Fibroblast of lung (primary cell): ENCODE data around the gene OXGR1. TPM values are rescaled to one million over a fixed set of nuclear protein-coding genes. Genes with fewer than 3 reads are reported as not detected.

Experiments used
- DNase-seq, 2 donors: peaks; one replicate each; pipeline versions ENCODE4 v3.0.0 to v3.0.0-alpha.2; 2010; ENCODE audit warnings: low read depth in 2 of 2
- H2AFZ ChIP-seq: 2 replicates; pipeline ENCODE4 v1.5.1; 2012; ENCODE audit warnings: low read length, control low read depth, inconsistent platforms
- H3K27ac ChIP-seq: 2 replicates; pipeline ENCODE4 v1.5.1; 2011; ENCODE audit warnings: low read length, control low read depth; ENCODE audit not compliant: insufficient read depth
- H3K27me3 ChIP-seq: 2 replicates; pipeline ENCODE4 v1.5.1; 2011; ENCODE audit warnings: mild to moderate bottlenecking, low read length; ENCODE audit not compliant: control insufficient read depth, insufficient read depth
- H3K36me3 ChIP-seq: 2 replicates; pipeline ENCODE4 v1.5.1; 2011; ENCODE audit warnings: low read length; ENCODE audit not compliant: control insufficient read depth, insufficient read depth
- H3K4me1 ChIP-seq: 2 replicates; pipeline ENCODE4 v1.5.1; 2011; ENCODE audit warnings: low read length; ENCODE audit not compliant: control insufficient read depth, insufficient read depth; ENCODE audit errors: extremely low read depth
- H3K4me2 ChIP-seq: 2 replicates; pipeline ENCODE4 v1.5.1; 2011; ENCODE audit warnings: low read length, control low read depth; ENCODE audit not compliant: insufficient read depth; ENCODE audit errors: extremely low read depth
- H3K4me3 ChIP-seq, 4 experiments: fragments of 200-600 bp in 1 of 4; sonication (generic) in 1 of 4; replicated peaks in 1 of 4; 2 replicates each; pipeline ENCODE4 v1.5.1; 2011 to 2016; ENCODE audit warnings: low read length in 4 of 4, low read depth in 3 of 4, mild to moderate bottlenecking in 3 of 4, control low read depth in 2 of 4, inconsistent platforms in 1 of 4, mixed read lengths in 1 of 4; ENCODE audit not compliant: insufficient read depth in 1 of 4; ENCODE audit errors: control extremely low read depth in 1 of 4
- H3K79me2 ChIP-seq: 2 replicates; pipeline ENCODE4 v1.5.1; 2012; ENCODE audit warnings: mild to moderate bottlenecking, low read length, inconsistent platforms; ENCODE audit not compliant: control insufficient read depth, insufficient read depth
- H3K9ac ChIP-seq: 2 replicates; pipeline ENCODE4 v1.5.1; 2011; ENCODE audit warnings: mild to moderate bottlenecking, low read length, control low read depth; ENCODE audit not compliant: insufficient read depth
- H3K9me3 ChIP-seq: 2 replicates; pipeline ENCODE4 v1.5.1; 2012; ENCODE audit warnings: low read depth, low read length; ENCODE audit not compliant: control insufficient read depth, insufficient read depth
- H4K20me1 ChIP-seq: 2 replicates; pipeline ENCODE4 v1.5.1; 2011; ENCODE audit warnings: low read length; ENCODE audit not compliant: control insufficient read depth, insufficient read depth; ENCODE audit errors: extremely low read depth
- CTCF ChIP-seq, 2 donors: IDR thresholded peaks in 1 of 2; conservative IDR thresholded peaks in 1 of 2; 1 replicate in 1 of 2; 2 replicates in 1 of 2; pipeline ENCODE4 v1.5.1; 2011 to 2012; ENCODE audit warnings: low read length in 2 of 2, control low read depth in 1 of 2, inconsistent platforms in 1 of 2, low read depth in 1 of 2, mild to moderate bottlenecking in 1 of 2
- EZH2 ChIP-seq: IDR thresholded peaks from 2 replicates; pipeline ENCODE4 v1.5.1; 2012; ENCODE audit warnings: low read length, control low read depth, mild to moderate bottlenecking; ENCODE audit errors: missing control alignments
- polyA plus RNA-seq, 2 donors: library from polyadenylated mRNA; depleted of rRNA in 1 of 2; stranded (reverse) in 1 of 2; unstranded in 1 of 2; fragments of >200 nt; gene quantifications; 2 replicates each; pipeline ENCODE4 v1.2.1, GENCODE V29; 2011 to 2012; ENCODE audit warnings: missing spikeins in 1 of 2
- total RNA-seq: library from RNA; depleted of rRNA; stranded (reverse); fragments of >200 nt; gene quantifications from 2 replicates; pipeline ENCODE4 v1.2.1, GENCODE V29; 2014

Gene OXGR1
- total and polyA plus RNA-seq, 2 donors (not counting 1 experiment from before 2014, with no cell fraction given) = not detected

- TF ChIP-seq EZH2 = no peak
- no peak for TF ChIP-seq CTCF (conservative IDR thresholded peaks at IDR 0.05 in 1 of 2, IDR thresholded peaks at IDR 0.05 in 1 of 2; ENCODE audit: low read depth in 1 of 2, low read length in 2 of 2)
- Histone ChIP-seq H4K20me1 (no peaks in the 10 kb centered on the region), H3K36me3 (no peaks in the 10 kb centered on the region), H2AFZ (no peak overlapping the region), H3K27ac (no peak overlapping the region), H3K4me1 (no peaks in the 10 kb centered on the region), H3K4me2 (no peak overlapping the region), H3K79me2 (no peaks in the 10 kb centered on the region), H3K9me3 (no peaks in the 10 kb centered on the region), H3K9ac (no peak overlapping the region), H3K27me3 (peaks cover 18% of the 10 kb centered on the region), H3K4me3 (no peak overlapping the region)
- no peak for DNase-seq
Measured at GRCh38 chr13:96996107-96996506, 1.8 kb upstream of the OXGR1 start.

GRCh38 chr13:96994858-96995243, 575 bp upstream of the OXGR1 start:
- Histone ChIP-seq H3K9ac (no peak overlapping the region), H3K4me1 (no peaks in the 10 kb centered on the region), H3K27ac (no peak overlapping the region), H3K9me3 (no peaks in the 10 kb centered on the region), H3K27me3 (peaks cover 18% of the 10 kb centered on the region), H3K4me3 (peak overlapping the region in 1 of 4 experiments; percentile 25), H3K4me2 (no peak overlapping the region), H2AFZ (no peak overlapping the region), H3K79me2 (no peaks in the 10 kb centered on the region), H3K36me3 (no peaks in the 10 kb centered on the region), H4K20me1 (no peaks in the 10 kb centered on the region)
- TF ChIP-seq CTCF (conservative IDR thresholded peaks at IDR 0.05 in 1 of 2, IDR thresholded peaks at IDR 0.05 in 1 of 2; ENCODE audit: low read depth in 1 of 2, low read length in 2 of 2) = no peak
- no peak for TF ChIP-seq EZH2
- no peak for DNase-seq

GRCh38 chr13:96993634-96994016, 651 bp downstream of the OXGR1 start:
- Histone ChIP-seq H3K4me2 (peak overlapping the region; percentile 72), H3K79me2 (no peaks in the 10 kb centered on the region), H3K27me3 (peaks cover 18% of the 10 kb centered on the region), H3K36me3 (no peaks in the 10 kb centered on the region), H3K4me1 (no peaks in the 10 kb centered on the region), H2AFZ (no peak overlapping the region), H4K20me1 (no peaks in the 10 kb centered on the region), H3K27ac (no peak overlapping the region), H3K9me3 (no peaks in the 10 kb centered on the region), H3K4me3 (peak overlapping the region; percentile 35 to 50 (median 38)), H3K9ac (no peak overlapping the region)
- TF ChIP-seq CTCF (conservative IDR thresholded peaks at IDR 0.05 in 1 of 2, IDR thresholded peaks at IDR 0.05 in 1 of 2; ENCODE audit: low read depth in 1 of 2, low read length in 2 of 2) (no peak), EZH2 (no peak)
- DNase-seq = no peak
